ENCODE data around the gene THSD7B.

The THSD7B gene

DNA sequence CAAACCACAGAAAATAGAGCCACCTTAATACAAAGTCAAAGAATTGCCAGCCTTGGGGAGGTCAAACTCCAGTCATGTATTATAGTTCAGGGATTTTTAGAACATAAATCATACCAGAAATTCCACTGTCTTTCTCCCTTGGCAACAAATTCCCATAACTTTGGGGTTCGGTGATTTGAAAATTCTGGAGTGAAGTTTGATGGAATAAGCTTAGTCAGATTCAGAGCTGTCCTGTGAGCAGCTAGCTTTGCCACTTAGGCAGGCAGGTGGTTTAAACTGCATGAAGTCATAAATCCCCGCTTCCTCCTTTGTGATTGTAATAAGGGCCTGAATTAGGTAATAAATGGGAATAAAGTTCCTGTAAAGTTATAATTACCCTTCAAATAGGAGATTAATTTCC, 741.9 kb downstream of the THSD7B start:
- Histone ChIP-seq H2BK120ac (ENCODE audit: low read depth, low read length) (no peak overlapping the region), H2BK12ac (ENCODE audit: low read length) (no peak overlapping the region), H3K9ac (ENCODE audit: low read depth, low read length, poor library complexity) (no peak overlapping the region), H3K4me2 (ENCODE audit: insufficient read depth, low read length, poor library complexity, severe bottlenecking) (no peak overlapping the region), H3K9me3 (replicated peaks in 1 of 2; ENCODE audit: control insufficient read depth in 2 of 2, insufficient read depth in 1 of 2, low read depth in 1 of 2, low read length in 2 of 2) (no peaks in the 10 kb centered on the region), H3K79me1 (ENCODE audit: low read depth, low read length) (no peaks in the 10 kb centered on the region), H2AK5ac (ENCODE audit: low read depth, low read length) (no peak overlapping the region), H3K18ac (ENCODE audit: low read length) (no peak overlapping the region), H2BK15ac (ENCODE audit: low read length) (no peak overlapping the region), H3K27ac (replicated peaks; ENCODE audit: low read length) (no peak overlapping the region), H3K27me3 (ENCODE audit: control insufficient read depth in 3 of 3, insufficient read depth in 3 of 3, low read depth in 1 of 3, low read length in 3 of 3) (no peaks in the 10 kb centered on the region), H2BK5ac (ENCODE audit: low read length) (no peak overlapping the region), H3K36me3 (replicated peaks in 1 of 2; ENCODE audit: control insufficient read depth in 2 of 2, insufficient read depth in 2 of 2, low read length in 2 of 2) (no peaks in the 10 kb centered on the region), H3K4ac (ENCODE audit: low read length) (no peak overlapping the region), H3K23ac (ENCODE audit: low read depth, low read length, poor library complexity) (no peak overlapping the region), H2AFZ (ENCODE audit: low read length) (no peak overlapping the region), H3K14ac (ENCODE audit: low read length) (no peak overlapping the region), H4K91ac (ENCODE audit: low read depth, low read length, poor library complexity) (no peak overlapping the region), H3K4me3 (ENCODE audit: low read length in 2 of 2) (no peak overlapping the region), H3K4me1 (ENCODE audit: control insufficient read depth in 2 of 2, insufficient read depth in 1 of 2, low read depth in 1 of 2, low read length in 2 of 2) (no peaks in the 10 kb centered on the region), H4K8ac (ENCODE audit: low read depth, low read length) (no peak overlapping the region)
- no CpG with 5 or more reads among the region's 2 CpGs for WGBS, 2 donors (ENCODE audit: extremely low coverage in 2 of 2, insufficient read length in 2 of 2, insufficient replicate concordance in 1 of 2)
- DNase-seq (ENCODE audit: low spot score), result no peak

DNA sequence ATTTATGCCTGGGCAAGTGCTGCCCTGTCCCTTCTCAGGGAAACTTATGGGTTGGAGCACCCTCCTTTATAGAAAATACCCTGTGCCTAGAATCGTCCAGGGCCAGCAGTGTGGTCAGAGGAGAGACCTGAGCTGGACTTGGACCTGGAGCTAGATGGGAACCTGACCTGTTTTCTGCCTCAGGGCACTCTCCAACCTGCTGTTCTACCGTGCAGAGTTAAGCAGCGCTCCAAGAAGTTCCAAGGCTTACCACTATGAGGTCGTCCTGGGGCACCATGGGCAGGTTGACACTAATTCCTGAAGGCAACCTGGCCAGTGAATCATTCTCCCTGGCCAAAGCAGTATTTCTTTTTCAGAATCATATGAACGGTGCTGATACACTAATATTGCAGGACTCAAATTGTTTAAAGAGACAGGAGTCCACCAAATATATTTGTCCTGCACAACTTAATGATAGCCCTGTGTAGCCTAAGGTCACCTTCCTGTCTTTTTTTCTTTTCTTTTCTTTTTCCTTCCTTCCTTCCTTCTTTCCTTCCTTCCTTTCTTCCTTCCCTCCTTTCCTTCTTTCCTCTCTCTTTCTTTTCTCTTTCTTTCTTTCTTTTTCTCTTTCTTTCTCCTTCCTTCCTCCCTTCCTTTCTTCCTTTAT, 743.5 kb downstream of the THSD7B start:
- WGBS, 2 donors (ENCODE audit: extremely low coverage in 2 of 2, insufficient read length in 2 of 2, insufficient replicate concordance in 1 of 2), result no CpG with 5 or more reads among the region's 5 CpGs
- no peak overlapping the region for H3K4me3 ChIP-seq (ENCODE audit: low read length in 2 of 2)
- H3K14ac ChIP-seq (ENCODE audit: low read length), result peak overlapping the region; percentile 56

GRCh38 chr2:137511526-137511925, 746.2 kb downstream of the THSD7B start:
- no peak overlapping the region for H3K4me2 ChIP-seq (ENCODE audit: insufficient read depth, low read length, poor library complexity, severe bottlenecking)
- H4K8ac ChIP-seq (ENCODE audit: low read depth, low read length), result no peak overlapping the region
- H2AK5ac ChIP-seq (ENCODE audit: low read depth, low read length), result no peak overlapping the region
- no peak overlapping the region for H2BK12ac ChIP-seq (ENCODE audit: low read length)
- no peak overlapping the region for H3K14ac ChIP-seq (ENCODE audit: low read length)
- no peak overlapping the region for H2BK5ac ChIP-seq (ENCODE audit: low read length)
- no peak overlapping the region for H2BK120ac ChIP-seq (ENCODE audit: low read depth, low read length)
- H3K9ac ChIP-seq (ENCODE audit: low read depth, low read length, poor library complexity), result no peak overlapping the region
- H3K27me3 ChIP-seq (ENCODE audit: control insufficient read depth in 3 of 3, insufficient read depth in 3 of 3, low read depth in 1 of 3, low read length in 3 of 3), result no peaks in the 10 kb centered on the region
- no peaks in the 10 kb centered on the region for H3K36me3 ChIP-seq (replicated peaks in 1 of 2; ENCODE audit: control insufficient read depth in 2 of 2, insufficient read depth in 2 of 2, low read length in 2 of 2)
- H3K23ac ChIP-seq (ENCODE audit: low read depth, low read length, poor library complexity), result no peak overlapping the region
- no peak overlapping the region for H2BK15ac ChIP-seq (ENCODE audit: low read length)
- no peaks in the 10 kb centered on the region for H3K9me3 ChIP-seq (replicated peaks in 1 of 2; ENCODE audit: control insufficient read depth in 2 of 2, insufficient read depth in 1 of 2, low read depth in 1 of 2, low read length in 2 of 2)
- no peak for DNase-seq (ENCODE audit: low spot score)
- H2AFZ ChIP-seq (ENCODE audit: low read length), result no peak overlapping the region
- no peak overlapping the region for H3K18ac ChIP-seq (ENCODE audit: low read length)
- H3K4me1 ChIP-seq (ENCODE audit: control insufficient read depth in 2 of 2, insufficient read depth in 1 of 2, low read depth in 1 of 2, low read length in 2 of 2), result no peaks in the 10 kb centered on the region
- no peak overlapping the region for H3K4ac ChIP-seq (ENCODE audit: low read length)
- H3K4me3 ChIP-seq (ENCODE audit: low read length in 2 of 2), result no peak overlapping the region
- no CpG with 5 or more reads among the region's 1 CpG for WGBS, 2 donors (ENCODE audit: extremely low coverage in 2 of 2, insufficient read length in 2 of 2, insufficient replicate concordance in 1 of 2)
- no peaks in the 10 kb centered on the region for H3K79me1 ChIP-seq (ENCODE audit: low read depth, low read length)
- H3K27ac ChIP-seq (replicated peaks; ENCODE audit: low read length), result no peak overlapping the region
- no peak overlapping the region for H4K91ac ChIP-seq (ENCODE audit: low read depth, low read length, poor library complexity)

More for the DNA sequence above, 743.5 kb downstream of the THSD7B start:
- peak overlapping the region; percentile 17 for H4K8ac ChIP-seq (ENCODE audit: low read depth, low read length)
- no peak overlapping the region for H2AFZ ChIP-seq (ENCODE audit: low read length)
- no peak for DNase-seq (ENCODE audit: low spot score)
- H3K9me3 ChIP-seq (replicated peaks in 1 of 2; ENCODE audit: control insufficient read depth in 2 of 2, insufficient read depth in 1 of 2, low read depth in 1 of 2, low read length in 2 of 2), result no peaks in the 10 kb centered on the region
- no peak overlapping the region for H3K18ac ChIP-seq (ENCODE audit: low read length)
- no peak overlapping the region for H3K9ac ChIP-seq (ENCODE audit: low read depth, low read length, poor library complexity)
- H4K91ac ChIP-seq (ENCODE audit: low read depth, low read length, poor library complexity), result no peak overlapping the region
- H2BK120ac ChIP-seq (ENCODE audit: low read depth, low read length), result no peak overlapping the region
- no peak overlapping the region for H2BK12ac ChIP-seq (ENCODE audit: low read length)
- H3K4me1 ChIP-seq (ENCODE audit: control insufficient read depth in 2 of 2, insufficient read depth in 1 of 2, low read depth in 1 of 2, low read length in 2 of 2), result no peaks in the 10 kb centered on the region
- no peaks in the 10 kb centered on the region for H3K36me3 ChIP-seq (replicated peaks in 1 of 2; ENCODE audit: control insufficient read depth in 2 of 2, insufficient read depth in 2 of 2, low read length in 2 of 2)
- no peak overlapping the region for H3K27ac ChIP-seq (replicated peaks; ENCODE audit: low read length)
- H2BK15ac ChIP-seq (ENCODE audit: low read length), result no peak overlapping the region
- H3K27me3 ChIP-seq (ENCODE audit: control insufficient read depth in 3 of 3, insufficient read depth in 3 of 3, low read depth in 1 of 3, low read length in 3 of 3), result no peaks in the 10 kb centered on the region
- H2BK5ac ChIP-seq (ENCODE audit: low read length), result no peak overlapping the region
- H3K4ac ChIP-seq (ENCODE audit: low read length), result no peak overlapping the region
- no peaks in the 10 kb centered on the region for H3K79me1 ChIP-seq (ENCODE audit: low read depth, low read length)
- H3K23ac ChIP-seq (ENCODE audit: low read depth, low read length, poor library complexity), result no peak overlapping the region
- H3K4me2 ChIP-seq (ENCODE audit: insufficient read depth, low read length, poor library complexity, severe bottlenecking), result no peak overlapping the region
- no peak overlapping the region for H2AK5ac ChIP-seq (ENCODE audit: low read depth, low read length)

- Histone ChIP-seq H3K4me1 (ENCODE audit: control insufficient read depth in 2 of 2, insufficient read depth in 1 of 2, low read depth in 1 of 2, low read length in 2 of 2) (no peaks in the 10 kb centered on the region), H2AK5ac (ENCODE audit: low read depth, low read length) (no peak overlapping the region), H2BK5ac (ENCODE audit: low read length) (no peak overlapping the region), H3K4ac (ENCODE audit: low read length) (no peak overlapping the region), H3K4me2 (ENCODE audit: insufficient read depth, low read length, poor library complexity, severe bottlenecking) (no peak overlapping the region), H2AFZ (ENCODE audit: low read length) (no peak overlapping the region), H3K79me1 (ENCODE audit: low read depth, low read length) (no peaks in the 10 kb centered on the region), H4K8ac (ENCODE audit: low read depth, low read length) (no peak overlapping the region), H3K9ac (ENCODE audit: low read depth, low read length, poor library complexity) (no peak overlapping the region), H3K14ac (ENCODE audit: low read length) (no peak overlapping the region), H3K9me3 (replicated peaks in 1 of 2; ENCODE audit: control insufficient read depth in 2 of 2, insufficient read depth in 1 of 2, low read depth in 1 of 2, low read length in 2 of 2) (no peaks in the 10 kb centered on the region), H3K27me3 (ENCODE audit: control insufficient read depth in 3 of 3, insufficient read depth in 3 of 3, low read depth in 1 of 3, low read length in 3 of 3) (no peaks in the 10 kb centered on the region), H3K23ac (ENCODE audit: low read depth, low read length, poor library complexity) (no peak overlapping the region), H3K27ac (replicated peaks; ENCODE audit: low read length) (no peak overlapping the region), H2BK15ac (ENCODE audit: low read length) (no peak overlapping the region), H3K36me3 (replicated peaks in 1 of 2; ENCODE audit: control insufficient read depth in 2 of 2, insufficient read depth in 2 of 2, low read length in 2 of 2) (no peaks in the 10 kb centered on the region), H4K91ac (ENCODE audit: low read depth, low read length, poor library complexity) (no peak overlapping the region), H3K4me3 (ENCODE audit: low read length in 2 of 2) (no peak overlapping the region), H2BK120ac (ENCODE audit: low read depth, low read length) (no peak overlapping the region), H3K18ac (ENCODE audit: low read length) (no peak overlapping the region), H2BK12ac (ENCODE audit: low read length) (no peak overlapping the region)
- no peak for DNase-seq (ENCODE audit: low spot score)
- WGBS, 2 donors (ENCODE audit: extremely low coverage in 2 of 2, insufficient read length in 2 of 2, insufficient replicate concordance in 1 of 2), result no CpG with 5 or more reads among the region's 2 CpGs
These were observed 756.6 kb downstream of the THSD7B start for GRCh38 chr2:137521653-137522619.
